Left lung (tissue), 10 donors: ENCODE results near the gene NR2F2. TPM values are rescaled to one million over a fixed set of nuclear protein-coding genes. Genes with fewer than 3 reads are reported as not detected.

Source experiments
- ATAC-seq: fragments of 200-7000 bp; cut with Tn5 transposase; one replicate; pipeline ENCODE4 v1.9.1; 2020; ENCODE audit warnings: moderate library complexity
- DNase-seq, 4 donors: peaks; one replicate each; pipeline ENCODE4 v3.0.0-alpha.2; 2013 to 2020
- H3K27ac ChIP-seq, 2 donors: fragments of 200-600 bp; sonication (generic) in 1 of 2; one replicate each; pipeline versions ENCODE4 v1.5.0 to v1.8.0; 2020 to 2021
- H3K27me3 ChIP-seq, 2 donors: fragments of 200-600 bp; sonication (generic) in 1 of 2; one replicate each; pipeline versions ENCODE4 v1.5.0 to v1.8.0; 2020 to 2021
- H3K36me3 ChIP-seq, 2 donors: fragments of 200-600 bp; sonication (generic) in 1 of 2; one replicate each; pipeline versions ENCODE4 v1.5.0 to v1.8.0; 2020 to 2021
- H3K4me1 ChIP-seq, 2 donors: fragments of 200-600 bp; one replicate each; pipeline ENCODE4 v1.8.0; 2021
- H3K4me3 ChIP-seq, 2 donors: fragments of 200-600 bp; sonication (generic) in 1 of 2; one replicate each; pipeline versions ENCODE4 v1.5.0 to v1.8.0; 2020 to 2021; ENCODE audit warnings: mild to moderate bottlenecking in 1 of 2
- H3K9me3 ChIP-seq, 2 donors: fragments of 200-600 bp; sonication (generic) in 1 of 2; one replicate each; pipeline versions ENCODE4 v1.5.0 to v1.8.0; 2020 to 2021
- intact Hi-C, 2 donors: fragments of 100-400 bp; cut with DNase I; formaldehyde crosslinking; loops; one replicate each; pipeline versions ENCODE4 v1.11.2 to v1.14.2; 2022
- polyA plus RNA-seq, 6 donors: library from polyadenylated mRNA; unstranded; fragments of 120-200 nt; gene quantifications; one replicate each; pipeline ENCODE4 v1.2.1, GENCODE V29; 2013; ENCODE audit not compliant: insufficient read length in 6 of 6
- total RNA-seq, 2 donors: library from RNA; stranded (reverse); fragmentation: NEBNext Ultra II Directional; extraction: Animal tissue kit (Norgen Biotek cat#: 25700); gene quantifications; one replicate each; pipeline ENCODE4 v1.2.1, GENCODE V29; 2021
- TF ChIP-seq, protein P1 (sequence below), 2 donors: fragments of 200-600 bp; sonication (generic) in 1 of 2; IDR thresholded peaks; one replicate each; pipeline versions ENCODE4 v1.5.0 to v1.8.0; 2021; ENCODE audit warnings: antibody characterized with exemption in 2 of 2
- donor health status: DM: no; HTN: yes; CAD: no.
- donor health status: DM: no; HTN: no; CAD: no.

NR2F2 gene
- total and polyA plus RNA-seq, 8 donors: 53.4 to 168 (median 149) TPM

DNA sequence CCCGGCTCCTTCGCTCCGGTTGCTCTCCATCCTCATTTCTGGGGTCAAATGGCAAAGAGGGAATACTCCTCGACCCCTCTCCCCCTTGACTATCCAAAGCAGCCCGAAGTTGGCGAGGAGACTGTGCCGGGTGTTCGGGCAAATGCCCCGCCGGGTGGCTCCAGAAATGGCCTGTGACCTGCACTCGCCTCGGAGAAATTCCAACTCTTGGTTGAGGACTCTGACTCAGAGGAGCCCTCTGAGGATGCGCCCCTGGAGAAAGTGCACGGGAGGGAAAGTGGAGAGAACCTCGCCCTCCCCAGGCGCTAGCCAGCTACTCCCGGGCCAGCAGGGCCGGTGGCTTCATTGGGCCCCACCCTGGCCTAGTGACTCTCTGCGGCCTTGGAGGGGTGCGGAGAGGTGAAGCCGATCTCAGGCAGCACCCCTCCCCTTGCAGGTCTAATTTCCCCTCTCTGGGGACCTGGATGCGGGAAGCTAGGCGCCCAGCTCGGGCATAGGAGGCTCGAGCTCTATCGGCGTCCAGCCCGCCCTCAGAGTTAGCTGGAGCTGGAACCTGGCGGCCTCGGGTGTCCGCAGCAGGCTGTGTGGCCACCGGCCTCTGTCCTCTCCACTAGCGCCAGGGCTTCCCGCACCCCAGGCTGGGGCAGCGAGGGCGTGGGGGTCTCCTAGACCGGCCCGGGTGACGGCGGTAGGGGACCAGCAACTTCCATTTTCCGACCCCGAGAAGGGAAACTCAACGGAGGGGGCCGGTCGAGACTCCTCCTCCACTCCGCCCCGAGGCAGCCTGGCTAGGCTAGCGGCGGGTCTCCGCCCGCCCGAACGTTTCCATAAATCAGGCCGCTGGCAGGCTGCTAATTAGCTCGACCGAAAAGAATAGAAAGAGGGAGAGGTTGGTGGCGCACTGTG lies 29.4 kb downstream of the NR2F2 start:
- peak; percentile 19 for ATAC-seq
- peaks cover 0 to 28% of the 10 kb centered on the region in 2 donors for H3K4me1 ChIP-seq
- DNase-seq: peak in 2 of 4 donors; percentile 47 to 75
- intact Hi-C loops: loop anchor here in 1 of 2 donors (10.0 kb wide), 1 partner anchor 875 kb away; no protein-coding TSS in a partner anchor
- no peaks in the 10 kb centered on the region for H3K9me3 ChIP-seq
- TF ChIP-seq, protein P1, sequence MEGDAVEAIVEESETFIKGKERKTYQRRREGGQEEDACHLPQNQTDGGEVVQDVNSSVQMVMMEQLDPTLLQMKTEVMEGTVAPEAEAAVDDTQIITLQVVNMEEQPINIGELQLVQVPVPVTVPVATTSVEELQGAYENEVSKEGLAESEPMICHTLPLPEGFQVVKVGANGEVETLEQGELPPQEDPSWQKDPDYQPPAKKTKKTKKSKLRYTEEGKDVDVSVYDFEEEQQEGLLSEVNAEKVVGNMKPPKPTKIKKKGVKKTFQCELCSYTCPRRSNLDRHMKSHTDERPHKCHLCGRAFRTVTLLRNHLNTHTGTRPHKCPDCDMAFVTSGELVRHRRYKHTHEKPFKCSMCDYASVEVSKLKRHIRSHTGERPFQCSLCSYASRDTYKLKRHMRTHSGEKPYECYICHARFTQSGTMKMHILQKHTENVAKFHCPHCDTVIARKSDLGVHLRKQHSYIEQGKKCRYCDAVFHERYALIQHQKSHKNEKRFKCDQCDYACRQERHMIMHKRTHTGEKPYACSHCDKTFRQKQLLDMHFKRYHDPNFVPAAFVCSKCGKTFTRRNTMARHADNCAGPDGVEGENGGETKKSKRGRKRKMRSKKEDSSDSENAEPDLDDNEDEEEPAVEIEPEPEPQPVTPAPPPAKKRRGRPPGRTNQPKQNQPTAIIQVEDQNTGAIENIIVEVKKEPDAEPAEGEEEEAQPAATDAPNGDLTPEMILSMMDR (IDR thresholded peaks at IDR 0.05): no peak
- H3K36me3 ChIP-seq: no peaks in the 10 kb centered on the region
- peak overlapping the region; percentile 22 to 32 for H3K4me3 ChIP-seq
- peak overlapping the region; percentile 44 to 57 for H3K27ac ChIP-seq
- H3K27me3 ChIP-seq: peaks cover 54 to 98% of the 10 kb centered on the region in 2 donors

DNA sequence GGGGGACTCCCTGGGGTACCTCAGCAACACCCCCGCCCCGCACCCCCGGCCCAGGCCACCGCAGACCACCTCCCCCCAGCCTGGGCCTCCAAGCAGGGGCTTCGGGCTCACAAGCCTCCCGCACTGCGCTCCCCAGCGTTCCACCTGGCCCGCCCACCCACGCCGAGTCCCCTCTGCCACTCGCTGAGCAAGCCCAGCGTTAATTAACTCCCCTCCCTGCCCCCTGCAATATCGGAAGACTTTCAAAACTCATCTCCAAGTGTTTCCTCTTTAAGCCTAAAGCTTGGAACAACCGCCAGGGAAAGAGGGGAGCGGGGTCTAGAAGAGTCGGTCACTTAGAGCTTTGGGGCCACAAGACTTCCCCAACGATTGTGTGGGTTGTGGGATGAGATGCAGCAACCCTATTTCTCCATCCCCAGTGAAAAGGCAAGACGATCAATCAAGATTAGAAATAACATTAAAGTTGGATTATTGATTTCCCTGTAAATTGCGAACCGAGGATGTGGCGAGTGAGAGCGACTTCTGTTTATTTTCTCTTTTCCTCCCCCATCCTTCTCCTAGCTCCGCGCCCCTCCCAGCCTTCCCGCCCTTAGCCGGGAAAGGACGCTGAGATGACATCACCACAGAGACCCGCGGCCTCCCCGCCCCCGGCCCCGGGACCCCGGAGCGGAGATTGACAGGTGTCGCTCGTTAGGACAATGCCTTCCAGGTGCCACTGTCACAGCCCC lies 30.2 kb downstream of the NR2F2 start:
- Histone ChIP-seq H3K27me3 (peaks cover 56 to 98% of the 10 kb centered on the region in 2 donors), H3K4me1 (peaks cover 0 to 20% of the 10 kb centered on the region in 2 donors), H3K4me3 (peak overlapping the region; percentile 22 to 32), H3K36me3 (no peaks in the 10 kb centered on the region), H3K27ac (peak overlapping the region in 1 of 2 donors; percentile 1), H3K9me3 (no peaks in the 10 kb centered on the region)
- peak in 1 of 4 donors; percentile 64 for DNase-seq
- no peak for ATAC-seq
- TF ChIP-seq, protein P1 (IDR thresholded peaks at IDR 0.05): no peak
- intact Hi-C loops: no loop called here

DNA sequence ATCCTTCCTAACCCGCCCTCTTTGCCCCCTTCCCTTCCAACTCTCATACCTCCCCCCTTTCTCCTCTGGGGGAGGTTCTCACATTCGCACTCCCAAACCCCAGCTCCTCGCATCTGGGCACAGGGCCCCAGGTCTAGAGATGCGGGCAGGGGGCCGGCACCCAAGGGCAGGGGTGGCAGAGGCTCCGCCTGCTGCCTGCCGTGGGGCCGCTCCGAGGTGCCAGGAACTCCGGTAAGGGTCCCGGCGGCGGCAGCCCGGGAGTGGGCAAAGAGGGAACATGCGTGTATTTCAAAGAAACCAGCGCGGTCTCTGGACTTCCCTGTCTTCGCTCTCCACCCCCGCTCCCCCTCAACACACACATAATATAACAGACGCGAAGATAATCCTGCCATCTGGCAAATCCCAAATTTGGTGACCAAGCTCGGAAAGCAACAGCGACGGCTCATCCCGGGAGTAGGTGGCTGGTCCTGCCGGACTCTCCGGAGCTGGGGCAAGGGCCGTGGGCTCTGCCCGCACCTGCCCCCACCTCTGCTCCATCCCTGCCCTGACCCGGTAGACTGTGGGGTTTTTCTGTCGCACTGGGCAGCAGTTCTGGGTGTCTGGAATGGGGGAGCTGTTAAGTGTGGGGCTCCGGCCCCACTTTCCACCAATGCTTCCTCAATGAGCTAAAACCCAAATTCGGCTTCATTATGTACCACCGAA lies 31.0 kb downstream of the NR2F2 start:
- intact Hi-C loops: no loop called here
- Histone ChIP-seq H3K36me3 (no peaks in the 10 kb centered on the region), H3K27ac (no peak overlapping the region), H3K9me3 (no peaks in the 10 kb centered on the region), H3K27me3 (peaks cover 56 to 98% of the 10 kb centered on the region in 2 donors), H3K4me1 (peaks cover 0 to 13% of the 10 kb centered on the region in 2 donors), H3K4me3 (no peak overlapping the region)
- DNase-seq (peak in 1 of 4 donors; percentile 78), ATAC-seq (no peak)
- TF ChIP-seq, protein P1 (IDR thresholded peaks at IDR 0.05): no peak

DNA sequence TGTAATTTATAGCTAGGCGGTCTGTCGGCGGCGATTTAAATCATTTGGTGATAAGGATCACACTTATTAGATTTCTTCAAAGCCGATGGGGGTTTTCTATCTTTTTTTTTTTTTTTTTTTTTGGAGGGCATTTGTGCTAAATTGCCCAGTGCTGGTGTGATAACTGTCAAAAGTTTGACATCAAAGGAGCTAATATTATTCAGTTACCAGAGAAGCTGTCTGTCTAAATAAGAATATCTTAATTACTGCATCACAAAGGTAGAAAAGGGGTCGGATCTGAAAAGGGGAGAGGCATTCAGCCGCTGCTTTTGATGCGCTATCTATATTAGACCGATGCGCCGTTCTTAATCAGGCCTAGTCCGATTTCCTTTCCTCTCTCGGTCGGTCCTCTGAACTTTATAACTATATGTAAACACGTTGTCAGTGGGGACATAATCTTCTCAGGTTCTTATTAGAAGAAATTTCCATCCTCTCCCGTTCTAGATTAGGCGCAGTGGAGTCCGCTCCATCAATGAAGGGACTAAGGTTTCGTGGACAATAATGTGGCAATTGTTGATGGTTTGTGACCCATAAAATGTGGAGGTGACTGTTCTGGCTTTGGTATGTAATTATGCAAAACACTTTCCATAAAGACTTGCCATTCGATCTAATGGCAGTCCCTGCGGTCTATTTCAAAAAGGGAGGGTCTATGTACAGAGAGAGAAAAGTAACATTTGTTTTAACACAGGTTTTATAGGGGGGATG lies 31.7 kb downstream of the NR2F2 start:
- DNase-seq (no peak), ATAC-seq (no peak)
- peaks cover 0 to 8% of the 10 kb centered on the region in 2 donors for H3K4me1 ChIP-seq
- TF ChIP-seq, protein P1 (IDR thresholded peaks at IDR 0.05): no peak
- H3K9me3 ChIP-seq: no peaks in the 10 kb centered on the region
- no peak overlapping the region for H3K4me3 ChIP-seq
- no peaks in the 10 kb centered on the region for H3K36me3 ChIP-seq
- intact Hi-C loops: no loop called here
- peaks cover 63 to 98% of the 10 kb centered on the region in 2 donors for H3K27me3 ChIP-seq
- no peak overlapping the region for H3K27ac ChIP-seq
